ENCODE data around the gene NEB.

Gene NEB

GRCh38 chr2:151549191-151549590, 185.1 kb downstream of the NEB start:
- DNase-seq: no peak

GRCh38 chr2:151544449-151544848, 189.8 kb downstream of the NEB start:
- no peak for DNase-seq

GRCh38 chr2:151543876-151544275, 190.4 kb downstream of the NEB start:
- DNase-seq: no peak

GRCh38 chr2:151534001-151534400, 200.3 kb downstream of the NEB start:
- DNase-seq: no peak

GRCh38 chr2:151533127-151533526, 201.1 kb downstream of the NEB start:
- no peak for DNase-seq

GRCh38 chr2:151526572-151527090, 207.6 kb downstream of the NEB start:
- no peak for DNase-seq

GRCh38 chr2:151525821-151526373, 208.4 kb downstream of the NEB start:
- no peak for DNase-seq

GRCh38 chr2:151523850-151524249, 210.4 kb downstream of the NEB start:
- no peak for DNase-seq

- no peak for DNase-seq
These were observed 211.7 kb downstream of the NEB start for GRCh38 chr2:151522556-151522955.

GRCh38 chr2:151520976-151521375, 213.3 kb downstream of the NEB start:
- DNase-seq: no peak

GRCh38 chr2:151518802-151519201, 215.5 kb downstream of the NEB start:
- no peak for DNase-seq

- no peak for DNase-seq
These were observed 225.8 kb downstream of the NEB start for GRCh38 chr2:151508519-151508918.

- no peak for DNase-seq
These were observed 228.1 kb downstream of the NEB start for GRCh38 chr2:151506170-151506569.

- no peak for DNase-seq
These were observed 236.1 kb downstream of the NEB start for GRCh38 chr2:151498178-151498577.

GRCh38 chr2:151491496-151491895, 242.8 kb downstream of the NEB start:
- no peak for DNase-seq

GRCh38 chr2:151490276-151490675, 244.0 kb downstream of the NEB start:
- no peak for DNase-seq

GRCh38 chr2:151486053-151486452, 248.2 kb downstream of the NEB start:
- DNase-seq: no peak

GRCh38 chr2:151484100-151484499, 250.2 kb downstream of the NEB start:
- DNase-seq: no peak

GRCh38 chr2:151483546-151483945, 250.7 kb downstream of the NEB start:
- DNase-seq: no peak

GRCh38 chr2:151482171-151482725, 252.0 kb downstream of the NEB start:
- no peak for DNase-seq

GRCh38 chr2:151481744-151482143, 252.5 kb downstream of the NEB start:
- no peak for DNase-seq

- DNase-seq: no peak
These were observed 256.3 kb downstream of the NEB start for GRCh38 chr2:151478011-151478410.

- DNase-seq: no peak
These were observed 258.0 kb downstream of the NEB start for GRCh38 chr2:151476287-151476686.

GRCh38 chr2:151475071-151475470, 259.2 kb downstream of the NEB start:
- DNase-seq: no peak

- no peak for DNase-seq
These were observed 261.3 kb downstream of the NEB start for GRCh38 chr2:151472966-151473365.
